Activated CD4-positive, alpha-beta T cell treated with anti-CD3 and anti-CD28 coated beads for 36 hours (primary cell): ENCODE measurements around the gene MYO3B. TPM values are rescaled to one million over a fixed set of nuclear protein-coding genes. Genes with fewer than 3 reads are reported as not detected.
"Not testable (repeated sequence)": the region's sequence is repeated elsewhere in the genome, so short reads cannot be mapped to it uniquely, and the experiment has no call there.

ENCODE experiments used
- ATAC-seq: fragments of 200-7000 bp; cut with Tn5 transposase; one replicate; pipeline ENCODE4 v1.10.0; 2021; ENCODE audit warnings: mild to moderate bottlenecking, moderate library complexity
- CTCF ChIA-PET: fragments of 350-600 bp; sonication (Branson Sonifier 250); formaldehyde crosslinking; loops from one replicate; lab custom pipeline; 2021; ENCODE audit warnings: antibody characterized with exemption; lab: Charles Lee
- POLR2A ChIA-PET: fragments of 350-600 bp; sonication (Branson Sonifier 250); formaldehyde crosslinking; loops from one replicate; lab custom pipeline; 2021; ENCODE audit warnings: antibody characterized with exemption, inconsistent platforms; lab: Charles Lee
- DNase-seq: peaks from one replicate; pipeline ENCODE4 v3.0.0-alpha.2; 2020
- H3K27ac Mint-ChIP-seq: one replicate; pipeline ENCODE4 v1.8.0; 2021; ENCODE audit warnings: mixed read lengths
- H3K27me3 Mint-ChIP-seq: one replicate; pipeline ENCODE4 v1.8.0; 2021; ENCODE audit warnings: mixed read lengths
- H3K36me3 Mint-ChIP-seq: one replicate; pipeline ENCODE4 v1.8.0; 2021; ENCODE audit warnings: low read depth, mixed read lengths
- H3K4me1 Mint-ChIP-seq: one replicate; pipeline ENCODE4 v1.8.0; 2021; ENCODE audit warnings: mixed read lengths
- H3K4me3 Mint-ChIP-seq: one replicate; pipeline ENCODE4 v1.8.0; 2021; ENCODE audit warnings: mild to moderate bottlenecking, moderate library complexity, mixed read lengths
- H3K9me3 Mint-ChIP-seq: one replicate; pipeline ENCODE4 v1.8.0; 2021; ENCODE audit warnings: low read depth, mixed read lengths
- intact Hi-C, 2 experiments: fragments of 100-400 bp; cut with DNase I in 1 of 2; cut with micrococcal nuclease in 1 of 2; formaldehyde crosslinking; loops; one replicate each; pipeline versions ENCODE4 v1.14.2 to v1.15.1; 2022 to 2024; cut with DNase I, micrococcal nuclease
- total RNA-seq, 2 experiments: library from RNA; stranded (reverse); gene quantifications; one replicate each; pipeline ENCODE4 v1.2.3, GENCODE V29; 2021

MYO3B gene
- total RNA-seq, 2 experiments from 2014 or later = 0.97 to 1.2 TPM

DNA sequence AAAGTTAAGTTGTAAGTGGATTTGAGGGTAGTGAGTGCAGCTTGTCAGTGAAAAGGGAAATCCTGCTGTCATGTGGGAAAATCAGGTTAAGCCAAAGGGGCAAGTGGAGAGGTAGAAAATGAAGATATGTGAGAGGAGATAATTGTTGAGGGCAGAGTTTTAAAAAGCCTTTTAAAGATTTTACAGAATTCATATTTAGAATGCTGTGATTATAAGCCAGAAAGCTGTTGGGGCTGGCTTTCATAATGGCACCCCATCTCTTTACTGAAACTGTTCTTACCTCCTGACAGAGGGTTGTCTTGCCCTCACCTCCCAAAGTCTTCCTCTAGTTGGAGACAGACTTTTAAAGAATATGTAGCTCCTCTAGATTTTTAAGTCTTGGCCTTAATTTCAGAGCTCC, 86.9 kb downstream of the MYO3B start:
- H3K36me3 Mint-ChIP-seq = no peaks in the 10 kb centered on the region
- DNase-seq (no peak), ATAC-seq (no peak)
- POLR2A ChIA-PET = no interaction called here
- H3K4me3 Mint-ChIP-seq = no peak overlapping the region
- H3K27ac Mint-ChIP-seq = no peak overlapping the region
- CTCF ChIA-PET = interaction anchor here (1.2 kb wide), 1 partner anchor 144 kb away, joined by 3 read pairs; no protein-coding TSS in a partner anchor
- intact Hi-C loops = no loop called here
- H3K9me3 Mint-ChIP-seq = peaks cover 10% of the 10 kb centered on the region
- peaks cover 4% of the 10 kb centered on the region for H3K27me3 Mint-ChIP-seq
- H3K4me1 Mint-ChIP-seq = no peaks in the 10 kb centered on the region

DNA sequence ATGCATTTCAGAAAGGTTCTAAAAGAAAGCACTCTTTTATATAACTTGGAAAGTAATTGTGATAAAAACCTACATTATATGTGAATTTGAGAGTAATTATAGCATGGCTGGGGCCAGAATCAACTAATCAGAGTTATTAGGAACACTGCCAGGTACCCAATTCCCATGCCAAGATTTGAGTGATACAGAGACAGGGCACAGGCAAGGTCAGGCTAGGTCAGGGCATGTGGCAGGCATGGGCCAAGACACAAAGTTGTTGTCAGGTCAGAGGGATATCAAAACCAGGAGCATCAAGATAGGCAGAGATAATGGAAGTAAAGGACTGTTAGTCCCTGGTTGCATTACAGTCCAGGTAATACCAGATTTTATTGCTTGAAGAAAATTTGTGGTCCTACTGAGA, 87.4 kb downstream of the MYO3B start:
- intact Hi-C loops = no loop called here
- Mint-ChIP-seq H3K4me3 (no peak overlapping the region), H3K27ac (no peak overlapping the region), H3K36me3 (no peaks in the 10 kb centered on the region), H3K9me3 (peaks cover 7% of the 10 kb centered on the region), H3K27me3 (peaks cover 4% of the 10 kb centered on the region), H3K4me1 (no peaks in the 10 kb centered on the region)
- ChIA-PET POLR2A (no interaction called here), CTCF (interaction anchor here (1.2 kb wide), 1 partner anchor 144 kb away, joined by 3 read pairs; no protein-coding TSS in a partner anchor)
- no peak for ATAC-seq
- DNase-seq = no peak

DNA sequence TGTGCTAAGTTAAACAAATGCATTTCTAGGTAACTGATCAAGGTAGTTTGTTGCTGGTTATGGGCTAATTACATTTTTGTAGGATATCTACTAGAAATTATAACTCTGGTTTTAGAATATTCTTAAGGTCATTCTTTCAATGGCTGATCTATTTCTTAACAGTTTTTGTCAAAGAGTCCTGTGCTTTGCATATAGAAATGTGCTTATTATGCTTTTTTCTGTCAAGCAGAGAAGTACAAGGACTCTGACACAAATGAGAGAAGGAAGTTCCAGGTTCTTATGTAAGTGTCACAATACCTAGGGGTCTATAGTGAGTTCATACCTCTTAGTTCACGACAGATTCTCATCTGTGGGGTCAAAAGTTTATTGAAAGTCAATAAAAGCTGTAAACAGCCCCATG, 88.4 kb downstream of the MYO3B start:
- Mint-ChIP-seq H3K4me1 (no peaks in the 10 kb centered on the region), H3K4me3 (no peak overlapping the region), H3K27me3 (peaks cover 4% of the 10 kb centered on the region), H3K27ac (no peak overlapping the region), H3K36me3 (no peaks in the 10 kb centered on the region), H3K9me3 (peaks cover 6% of the 10 kb centered on the region)
- ATAC-seq = no peak
- ChIA-PET POLR2A (no interaction called here), CTCF (no interaction called here)
- no peak for DNase-seq
- intact Hi-C loops = no loop called here

DNA sequence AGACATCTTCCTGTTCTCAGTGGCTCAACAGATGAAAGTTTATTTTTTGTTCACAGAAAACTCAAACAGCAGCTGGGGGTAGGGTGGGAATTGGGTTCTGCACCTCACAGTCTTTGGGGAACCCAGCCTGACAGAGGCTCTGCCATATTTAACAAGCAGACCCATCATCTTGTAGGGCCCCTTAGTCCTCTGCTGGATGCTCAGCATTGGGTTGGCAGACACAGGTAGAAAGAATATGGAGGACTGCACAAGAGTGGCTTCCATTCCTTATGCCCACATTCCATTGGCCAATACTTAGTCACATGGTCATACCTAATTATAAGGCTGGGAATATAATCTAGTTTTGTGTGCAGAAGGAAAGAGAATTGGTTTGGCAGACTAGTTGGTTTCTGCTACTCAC, 89.1 kb downstream of the MYO3B start:
- intact Hi-C loops = no loop called here

DNA sequence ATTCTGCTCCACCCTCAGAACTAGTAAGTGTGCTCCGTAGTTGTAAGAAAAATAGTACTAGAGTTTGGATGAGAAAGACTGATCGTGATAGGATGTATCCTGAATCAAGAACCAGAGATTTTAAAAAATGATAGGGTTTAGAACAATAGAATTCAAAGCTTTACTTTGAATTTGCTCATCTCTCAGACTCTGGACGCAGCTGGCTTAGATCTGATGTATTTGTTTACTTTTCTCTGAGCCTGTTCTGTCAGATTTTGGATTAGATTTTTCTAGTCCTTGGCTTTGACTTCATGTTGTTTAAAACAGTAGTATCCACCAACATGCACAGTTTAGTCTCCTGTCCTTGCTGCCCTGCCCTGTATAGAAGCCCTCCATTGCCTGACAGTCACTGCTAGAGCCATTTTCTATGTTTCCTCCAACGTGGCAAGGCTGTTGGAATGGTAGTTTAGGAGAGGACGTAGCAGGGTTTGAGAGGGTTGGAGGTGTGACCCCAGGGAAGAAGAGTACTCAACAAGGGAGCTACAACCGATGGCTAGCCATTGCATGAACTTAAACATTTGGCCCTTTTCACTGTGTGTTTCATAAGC, 92.4 kb downstream of the MYO3B start:
- ChIA-PET CTCF (no interaction called here), POLR2A (no interaction called here)
- peaks cover 9% of the 10 kb centered on the region for H3K27me3 Mint-ChIP-seq
- H3K36me3 Mint-ChIP-seq = no peaks in the 10 kb centered on the region
- ATAC-seq (no peak), DNase-seq (no peak)
- H3K4me1 Mint-ChIP-seq = no peaks in the 10 kb centered on the region
- no peaks in the 10 kb centered on the region for H3K9me3 Mint-ChIP-seq
- no peak overlapping the region for H3K4me3 Mint-ChIP-seq
- H3K27ac Mint-ChIP-seq = no peak overlapping the region
- intact Hi-C loops = no loop called here

More for the DNA sequence above, 89.1 kb downstream of the MYO3B start:
- Mint-ChIP-seq H3K36me3 (no peaks in the 10 kb centered on the region), H3K4me3 (no peak overlapping the region), H3K4me1 (no peaks in the 10 kb centered on the region), H3K27ac (no peak overlapping the region), H3K27me3 (peaks cover 4% of the 10 kb centered on the region), H3K9me3 (peaks cover 6% of the 10 kb centered on the region)
- DNase-seq = no peak
- ATAC-seq = no peak
- POLR2A ChIA-PET = no interaction called here
- CTCF ChIA-PET = no interaction called here

DNA sequence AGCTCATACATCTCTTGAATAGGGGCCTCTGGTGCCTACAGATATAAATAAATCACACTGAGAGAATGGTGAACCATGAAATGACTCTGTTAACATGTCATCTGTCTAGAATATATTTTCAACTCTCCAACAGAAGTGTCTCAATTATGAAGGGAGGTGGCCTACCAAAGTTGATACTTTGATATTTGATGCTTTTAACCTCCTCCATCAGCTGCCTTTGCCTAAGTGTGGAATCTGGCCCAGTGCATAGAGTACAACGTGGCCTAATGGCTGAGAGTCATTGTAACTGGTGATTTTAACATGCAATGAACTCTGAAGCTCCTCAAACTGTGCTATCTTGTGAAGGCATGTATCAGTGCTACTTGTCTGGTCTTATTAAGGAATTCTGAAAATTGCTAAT, 93.4 kb downstream of the MYO3B start:
- ChIA-PET CTCF (interaction anchor here (0.6 kb wide), 3 partner anchors 21 to 165 kb away, joined by 3 to 4 read pairs (median 3); no protein-coding TSS in a partner anchor), POLR2A (no interaction called here)
- Mint-ChIP-seq H3K4me3 (no peak overlapping the region), H3K4me1 (no peaks in the 10 kb centered on the region), H3K36me3 (no peaks in the 10 kb centered on the region), H3K9me3 (no peaks in the 10 kb centered on the region), H3K27me3 (peaks cover 9% of the 10 kb centered on the region), H3K27ac (no peak overlapping the region)
- no peak for ATAC-seq
- intact Hi-C loops = no loop called here
- no peak for DNase-seq

DNA sequence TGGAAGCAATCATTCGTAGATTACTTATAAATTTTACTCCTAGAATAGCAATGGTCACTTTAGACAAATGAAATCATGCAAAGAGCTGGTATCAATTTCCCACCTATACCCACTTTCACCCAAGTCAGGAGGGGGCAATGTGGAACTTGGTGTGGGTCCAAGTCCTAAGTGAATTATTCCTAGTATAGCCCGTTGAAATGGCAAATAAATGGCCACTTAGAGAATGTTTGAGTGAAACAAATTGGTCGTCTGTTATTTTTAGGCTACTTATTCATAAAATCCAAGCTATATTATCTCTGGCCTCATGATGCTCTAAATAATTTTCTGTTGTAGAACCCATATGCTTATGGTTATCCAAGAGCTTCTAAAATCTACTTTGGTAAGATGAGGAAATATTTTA, 98.1 kb downstream of the MYO3B start:
- Mint-ChIP-seq H3K27ac (no peak overlapping the region), H3K4me3 (no peak overlapping the region), H3K4me1 (no peaks in the 10 kb centered on the region), H3K36me3 (no peaks in the 10 kb centered on the region), H3K27me3 (peaks cover 7% of the 10 kb centered on the region), H3K9me3 (no peaks in the 10 kb centered on the region)
- ChIA-PET POLR2A (no interaction called here), CTCF (no interaction called here)
- ATAC-seq (no peak), DNase-seq (no peak)
- intact Hi-C loops = no loop called here

DNA sequence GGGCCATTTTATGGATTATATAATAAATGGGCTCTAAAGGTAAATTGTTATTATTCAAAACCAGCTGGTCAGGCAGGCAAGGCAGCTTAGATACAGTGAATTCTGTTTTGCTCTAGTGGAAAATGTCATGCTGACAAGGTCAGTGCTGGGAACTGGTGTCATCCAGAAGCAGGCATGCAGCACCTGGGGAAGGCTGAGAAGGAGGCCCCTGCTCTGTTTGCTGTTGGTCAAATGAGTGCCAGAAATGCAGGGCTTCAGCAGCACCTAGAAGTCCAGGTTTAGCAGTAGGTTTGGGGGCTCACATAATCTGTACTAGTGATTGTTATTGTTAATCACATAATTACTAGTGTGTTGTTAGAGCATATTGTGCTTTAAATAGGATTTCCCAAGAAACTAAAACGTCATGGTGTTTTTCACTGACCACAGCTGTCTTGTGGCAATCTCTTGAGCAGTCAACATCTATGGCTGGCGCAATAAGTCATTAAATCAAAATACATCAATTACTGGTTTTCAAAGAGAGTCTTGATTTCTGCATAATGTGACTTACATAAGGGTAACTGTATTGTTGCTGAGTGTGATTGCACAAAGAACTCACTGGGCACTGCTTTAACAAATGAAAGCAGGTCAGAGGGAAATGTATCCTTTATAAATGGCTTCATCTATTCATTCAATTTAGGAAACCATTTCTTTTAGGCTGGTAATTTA, 99.1 kb downstream of the MYO3B start:
- CTCF ChIA-PET = no interaction called here

DNA sequence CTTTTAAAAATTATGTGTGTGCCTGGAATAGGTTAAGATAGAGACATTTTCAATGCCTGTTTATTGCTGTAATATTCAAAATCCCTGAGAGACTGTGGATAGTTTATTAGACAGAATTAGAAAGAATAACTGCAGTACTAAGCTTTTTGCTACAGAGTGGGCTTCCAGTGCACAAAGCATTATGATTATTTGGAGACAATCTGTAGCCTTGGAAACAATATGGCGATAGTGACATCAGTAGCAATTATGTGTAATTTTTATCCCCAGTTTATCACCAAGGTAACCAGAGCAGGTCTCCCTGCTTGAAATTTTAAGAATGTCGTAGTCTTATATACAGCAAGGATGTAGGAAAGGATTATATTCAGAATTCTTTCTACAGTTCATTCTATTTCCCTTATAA, 100.0 kb downstream of the MYO3B start:
- Mint-ChIP-seq H3K4me3 (no peak overlapping the region), H3K9me3 (no peaks in the 10 kb centered on the region), H3K36me3 (no peaks in the 10 kb centered on the region), H3K27ac (no peak overlapping the region), H3K27me3 (peaks cover 7% of the 10 kb centered on the region), H3K4me1 (no peaks in the 10 kb centered on the region)
- ChIA-PET CTCF (no interaction called here), POLR2A (no interaction called here)
- ATAC-seq (no peak), DNase-seq (no peak)
- intact Hi-C loops = no loop called here

More for the DNA sequence above, 99.1 kb downstream of the MYO3B start:
- H3K4me3 Mint-ChIP-seq = no peak overlapping the region
- H3K4me1 Mint-ChIP-seq = no peaks in the 10 kb centered on the region
- POLR2A ChIA-PET = no interaction called here
- H3K27me3 Mint-ChIP-seq = peaks cover 7% of the 10 kb centered on the region
- ATAC-seq (no peak), DNase-seq (no peak)
- no peak overlapping the region for H3K27ac Mint-ChIP-seq
- no peaks in the 10 kb centered on the region for H3K9me3 Mint-ChIP-seq
- intact Hi-C loops = no loop called here
- H3K36me3 Mint-ChIP-seq = no peaks in the 10 kb centered on the region

DNA sequence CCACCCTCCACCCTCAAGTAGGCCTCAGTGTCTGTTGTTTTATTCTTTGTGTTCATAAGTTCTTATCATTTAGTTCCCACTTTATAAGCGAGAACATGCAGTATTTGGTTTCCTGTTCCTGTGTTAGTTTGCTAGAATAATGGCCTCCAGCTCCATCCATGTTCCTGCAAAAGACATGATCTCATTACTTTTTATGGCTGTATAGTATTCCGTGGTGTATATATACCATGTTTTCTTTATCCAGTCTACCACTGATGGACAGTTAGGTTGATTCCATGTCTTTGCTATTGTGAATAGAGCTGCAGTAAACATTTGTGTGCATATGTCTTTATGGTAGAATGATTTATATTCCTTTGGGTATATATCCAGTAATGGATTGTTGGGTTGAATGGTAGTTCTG, 101.7 kb downstream of the MYO3B start:
- POLR2A ChIA-PET, intact Hi-C loops, H3K4me1 Mint-ChIP-seq, H3K4me3 Mint-ChIP-seq, H3K27ac Mint-ChIP-seq, ATAC-seq, H3K9me3 Mint-ChIP-seq, DNase-seq, H3K36me3 Mint-ChIP-seq, H3K27me3 Mint-ChIP-seq, CTCF ChIA-PET: not testable (repeated sequence)

DNA sequence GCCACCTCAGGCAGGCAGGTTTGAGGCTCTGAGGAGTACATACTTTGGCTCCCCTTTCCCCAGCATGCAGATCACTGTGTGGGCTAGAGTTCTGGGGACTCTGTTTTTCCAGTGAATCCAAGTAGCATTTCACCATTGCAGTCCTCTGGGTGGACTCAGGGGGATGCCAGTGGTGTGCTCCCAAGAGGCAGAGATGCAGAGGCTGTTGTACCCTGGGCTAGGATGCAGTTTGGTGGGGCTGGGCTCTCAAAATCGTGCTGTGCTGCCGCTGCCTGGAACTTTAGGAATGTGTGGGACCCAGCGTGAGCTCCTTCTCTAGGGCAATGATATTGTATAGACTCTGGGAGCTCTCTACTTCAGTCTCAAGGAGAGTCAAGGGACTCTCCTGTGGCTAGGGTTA, 104.9 kb downstream of the MYO3B start:
- ATAC-seq (no peak), DNase-seq (no peak)
- peaks cover 5% of the 10 kb centered on the region for H3K27me3 Mint-ChIP-seq
- CTCF ChIA-PET = no interaction called here
- no peak overlapping the region for H3K4me3 Mint-ChIP-seq
- intact Hi-C loops = no loop called here
- no peaks in the 10 kb centered on the region for H3K4me1 Mint-ChIP-seq
- H3K36me3 Mint-ChIP-seq = no peaks in the 10 kb centered on the region
- POLR2A ChIA-PET = no interaction called here
- H3K9me3 Mint-ChIP-seq = no peaks in the 10 kb centered on the region
- H3K27ac Mint-ChIP-seq = no peak overlapping the region

DNA sequence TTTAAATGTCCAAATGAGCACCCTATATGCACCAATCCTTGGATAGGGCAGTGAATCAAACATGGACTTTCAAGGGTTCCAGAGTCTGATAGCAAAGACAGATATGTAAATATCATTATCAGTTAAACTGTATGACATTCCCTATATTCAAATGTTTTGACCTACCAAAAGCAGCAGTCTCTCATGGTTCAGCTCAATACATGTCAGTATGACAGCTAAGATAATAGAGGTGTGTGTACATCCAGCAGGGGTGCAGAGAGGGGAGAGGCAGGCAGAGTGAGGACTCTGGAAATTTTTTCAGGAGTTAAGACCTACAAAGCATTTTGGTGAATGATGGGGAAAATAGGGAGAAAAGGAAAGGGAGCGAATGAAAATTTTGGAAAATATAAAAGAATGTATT, 106.3 kb downstream of the MYO3B start:
- H3K27me3 Mint-ChIP-seq = peaks cover 5% of the 10 kb centered on the region
- no peaks in the 10 kb centered on the region for H3K36me3 Mint-ChIP-seq
- no peaks in the 10 kb centered on the region for H3K4me1 Mint-ChIP-seq
- intact Hi-C loops = no loop called here
- no peak overlapping the region for H3K27ac Mint-ChIP-seq
- no peaks in the 10 kb centered on the region for H3K9me3 Mint-ChIP-seq
- ChIA-PET CTCF (interaction anchor here (0.5 to 0.6 kb wide), 2 partner anchors 82 to 528 kb away, joined by 4 read pairs; no protein-coding TSS in a partner anchor), POLR2A (no interaction called here)
- ATAC-seq = no peak
- no peak overlapping the region for H3K4me3 Mint-ChIP-seq
- DNase-seq = no peak
